BLaER1 (cell line): ENCODE measurements around the gene DNAJB8.

ENCODE experiments used
- H3K27ac ChIP-seq: shearing (Covaris generic); formaldehyde crosslinking; 2 replicates; pipeline ENCODE4 v1.8.1; 2022
- H3K27me3 ChIP-seq: shearing (Covaris generic); formaldehyde crosslinking; 2 replicates; pipeline ENCODE4 v1.8.1; 2022
- H3K36me3 ChIP-seq: shearing (Covaris generic); formaldehyde crosslinking; 2 replicates; pipeline ENCODE4 v1.8.1; 2022
- H3K4me1 ChIP-seq: shearing (Covaris generic); formaldehyde crosslinking; 2 replicates; pipeline ENCODE4 v1.8.1; 2022
- H3K4me2 ChIP-seq: shearing (Covaris generic); formaldehyde crosslinking; 2 replicates; pipeline ENCODE4 v1.8.1; 2022
- H3K4me3 ChIP-seq: shearing (Covaris generic); formaldehyde crosslinking; 2 replicates; pipeline ENCODE4 v1.8.1; 2022
- H3K9ac ChIP-seq: shearing (Covaris generic); formaldehyde crosslinking; 2 replicates; pipeline ENCODE4 v1.8.1; 2022
- H3K9me3 ChIP-seq: shearing (Covaris generic); formaldehyde crosslinking; 2 replicates; pipeline ENCODE4 v1.8.1; 2022
- H4K20me1 ChIP-seq: shearing (Covaris generic); formaldehyde crosslinking; 2 replicates; pipeline ENCODE4 v1.8.1; 2022
- Cebpa-rat ChIP-seq: shearing (Covaris generic); IDR thresholded peaks from 2 replicates; pipeline ENCODE4 v1.8.1; 2022

DNAJB8 gene

GRCh38 chr3:128470134-128470899 is 3.6 kb upstream of the DNAJB8 start:
- Histone ChIP-seq H4K20me1 (no peaks in the 10 kb centered on the region), H3K9me3 (no peaks in the 10 kb centered on the region), H3K4me2 (no peak overlapping the region), H3K4me3 (no peak overlapping the region), H3K27ac (no peak overlapping the region), H3K36me3 (no peaks in the 10 kb centered on the region), H3K4me1 (peaks cover 19% of the 10 kb centered on the region), H3K9ac (no peak overlapping the region), H3K27me3 (no peaks in the 10 kb centered on the region)
- no peak for TF ChIP-seq Cebpa-rat

- H3K27me3 ChIP-seq = no peaks in the 10 kb centered on the region
- TF ChIP-seq Cebpa-rat = no peak
- H3K27ac ChIP-seq = no peak overlapping the region
- H3K4me3 ChIP-seq = no peak overlapping the region
- peaks cover 19% of the 10 kb centered on the region for H3K4me1 ChIP-seq
- no peak overlapping the region for H3K9ac ChIP-seq
- no peaks in the 10 kb centered on the region for H3K36me3 ChIP-seq
- H3K9me3 ChIP-seq = no peaks in the 10 kb centered on the region
- H4K20me1 ChIP-seq = no peaks in the 10 kb centered on the region
- H3K4me2 ChIP-seq = no peak overlapping the region
These were observed 2.9 kb upstream of the DNAJB8 start for GRCh38 chr3:128469556-128469955.

DNA sequence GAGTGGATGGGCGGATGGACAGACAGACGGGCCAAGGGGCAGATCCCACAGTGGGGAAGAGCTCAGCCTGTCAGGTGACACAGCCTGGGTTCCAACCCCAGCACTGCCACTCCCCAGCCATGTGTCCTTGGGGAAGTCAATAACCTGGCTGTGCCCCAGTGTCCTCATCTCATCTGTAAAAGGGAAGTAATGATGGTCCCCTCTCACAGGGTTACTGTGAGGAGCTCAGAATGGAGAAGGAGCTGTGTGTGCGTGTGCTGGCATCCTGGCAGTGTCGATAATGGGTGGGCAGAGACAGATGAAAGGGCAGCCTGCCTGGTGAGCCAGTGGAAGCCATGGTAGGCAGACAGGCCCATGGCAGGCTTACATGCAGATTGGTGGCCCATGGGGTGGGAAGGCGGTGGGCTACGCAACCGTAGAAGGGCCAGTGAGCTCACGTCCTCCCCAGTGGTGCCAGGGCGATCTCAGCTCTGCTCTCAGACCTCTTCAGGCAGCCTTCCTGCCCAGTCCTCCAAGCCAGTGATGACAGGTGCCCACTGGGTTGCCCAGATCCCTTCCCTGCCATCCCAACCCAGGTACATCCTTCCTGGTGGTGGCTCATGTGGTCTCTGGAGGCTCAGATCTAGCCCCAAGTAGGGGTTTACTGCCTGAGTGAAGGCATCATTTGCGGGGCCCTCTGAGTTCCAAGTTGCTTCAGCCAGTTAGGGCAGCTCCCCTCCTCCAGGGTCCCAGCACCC is 2.3 kb upstream of the DNAJB8 start:
- H3K4me1 ChIP-seq = peaks cover 19% of the 10 kb centered on the region
- H3K27me3 ChIP-seq = no peaks in the 10 kb centered on the region
- H3K9ac ChIP-seq = no peak overlapping the region

DNA sequence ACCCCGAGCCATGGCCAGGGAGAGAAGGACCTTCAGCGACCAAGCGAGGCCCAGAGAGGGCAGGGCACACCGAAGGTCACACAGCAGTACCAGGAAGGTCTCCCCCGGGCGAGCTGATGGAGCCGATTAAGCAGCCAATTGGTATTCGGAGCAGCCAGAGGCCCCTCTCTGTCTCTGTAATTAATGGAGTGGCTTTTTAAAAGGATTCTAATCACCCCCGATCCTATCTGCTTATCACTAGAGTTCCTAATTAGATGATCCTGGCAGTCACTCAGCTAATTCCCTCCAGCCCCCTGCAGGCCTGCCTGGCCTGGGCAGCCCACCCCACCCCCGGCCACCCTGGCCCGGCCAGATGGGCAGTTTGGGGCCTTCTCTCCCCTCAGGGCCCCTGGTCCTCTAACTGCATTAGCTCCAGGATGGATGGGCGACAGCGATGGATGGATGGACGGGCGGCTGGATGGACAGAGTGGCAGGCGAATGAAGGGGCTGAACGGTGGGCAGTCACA is 1.6 kb upstream of the DNAJB8 start:
- no peaks in the 10 kb centered on the region for H4K20me1 ChIP-seq
- no peaks in the 10 kb centered on the region for H3K9me3 ChIP-seq
- no peak overlapping the region for H3K4me3 ChIP-seq
- H3K4me1 ChIP-seq = peaks cover 16% of the 10 kb centered on the region
- no peak for TF ChIP-seq Cebpa-rat
- H3K27ac ChIP-seq = no peak overlapping the region
- H3K27me3 ChIP-seq = no peaks in the 10 kb centered on the region
- H3K4me2 ChIP-seq = no peak overlapping the region
- no peaks in the 10 kb centered on the region for H3K36me3 ChIP-seq
- H3K9ac ChIP-seq = no peak overlapping the region

More for the DNA sequence above, 2.3 kb upstream of the DNAJB8 start:
- H3K27ac ChIP-seq = no peak overlapping the region
- H3K4me3 ChIP-seq = no peak overlapping the region
- TF ChIP-seq Cebpa-rat = no peak
- H3K36me3 ChIP-seq = no peaks in the 10 kb centered on the region
- no peaks in the 10 kb centered on the region for H3K9me3 ChIP-seq
- no peaks in the 10 kb centered on the region for H4K20me1 ChIP-seq
- no peak overlapping the region for H3K4me2 ChIP-seq

DNA sequence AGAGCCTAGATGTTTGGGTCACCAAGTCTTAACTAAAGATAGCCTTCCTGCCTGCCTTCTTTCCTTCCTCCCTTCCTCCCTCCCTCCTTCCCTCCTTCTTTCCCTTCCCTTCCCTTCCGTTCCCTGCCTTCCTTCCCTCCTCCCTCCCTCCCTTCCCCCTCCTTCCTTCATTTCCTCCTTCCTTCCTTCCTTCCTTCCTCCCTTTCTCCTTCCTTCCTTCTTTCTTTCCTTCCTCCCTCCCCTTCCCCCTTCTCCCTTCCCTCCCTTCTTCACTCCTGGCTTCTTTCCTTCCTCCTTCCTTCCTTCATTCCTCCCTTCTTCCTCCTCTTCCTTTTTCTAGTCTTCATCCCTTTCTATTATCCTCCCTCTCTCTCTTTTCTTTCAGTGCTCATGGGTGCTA is 2.0 kb downstream of the DNAJB8 start:
- no peaks in the 10 kb centered on the region for H3K9me3 ChIP-seq
- no peak overlapping the region for H3K9ac ChIP-seq
- no peaks in the 10 kb centered on the region for H3K36me3 ChIP-seq
- no peak overlapping the region for H3K27ac ChIP-seq
- H3K4me2 ChIP-seq = no peak overlapping the region
- H3K4me1 ChIP-seq = peaks cover 6% of the 10 kb centered on the region; the same call in 1 of the 2 replicates
- TF ChIP-seq Cebpa-rat = no peak
- H3K4me3 ChIP-seq = no peak overlapping the region
- H4K20me1 ChIP-seq = no peaks in the 10 kb centered on the region
- no peaks in the 10 kb centered on the region for H3K27me3 ChIP-seq

- H3K4me3 ChIP-seq = no peak overlapping the region
- no peak for TF ChIP-seq Cebpa-rat
- no peaks in the 10 kb centered on the region for H4K20me1 ChIP-seq
- H3K9me3 ChIP-seq = no peaks in the 10 kb centered on the region
- H3K27me3 ChIP-seq = no peaks in the 10 kb centered on the region
- no peak overlapping the region for H3K9ac ChIP-seq
- H3K4me2 ChIP-seq = no peak overlapping the region
- no peak overlapping the region for H3K27ac ChIP-seq
- no peaks in the 10 kb centered on the region for H3K36me3 ChIP-seq
- H3K4me1 ChIP-seq = peaks cover 2% of the 10 kb centered on the region; the same call in 1 of the 2 replicates
These were observed 2.5 kb downstream of the DNAJB8 start for GRCh38 chr3:128464188-128464587.

DNA sequence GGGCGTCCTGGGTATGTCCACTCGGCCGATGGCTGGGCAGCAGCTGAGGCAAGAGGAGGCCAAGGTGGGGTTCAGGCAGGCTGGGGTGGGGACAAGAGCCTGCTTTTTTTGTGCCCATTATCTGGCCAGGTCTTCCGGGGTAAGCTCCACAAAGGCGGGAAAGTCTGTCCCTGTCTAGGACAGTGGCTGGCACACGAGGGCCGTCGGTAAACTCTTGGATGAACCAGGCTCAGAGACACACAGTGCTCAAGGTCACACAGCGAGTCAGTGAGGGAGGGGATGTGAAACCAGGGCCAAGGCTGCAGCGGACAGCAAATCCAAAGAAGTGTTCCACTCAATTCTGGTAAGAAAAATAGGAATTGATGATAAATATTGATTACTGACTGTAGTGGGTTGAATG is 2.9 kb downstream of the DNAJB8 start:
- Histone ChIP-seq H3K4me1 (no peaks in the 10 kb centered on the region), H3K9ac (no peak overlapping the region), H3K36me3 (no peaks in the 10 kb centered on the region), H3K27ac (no peak overlapping the region), H3K9me3 (no peaks in the 10 kb centered on the region), H3K27me3 (no peaks in the 10 kb centered on the region), H4K20me1 (no peaks in the 10 kb centered on the region), H3K4me2 (no peak overlapping the region), H3K4me3 (no peak overlapping the region)
- TF ChIP-seq Cebpa-rat = no peak

DNA sequence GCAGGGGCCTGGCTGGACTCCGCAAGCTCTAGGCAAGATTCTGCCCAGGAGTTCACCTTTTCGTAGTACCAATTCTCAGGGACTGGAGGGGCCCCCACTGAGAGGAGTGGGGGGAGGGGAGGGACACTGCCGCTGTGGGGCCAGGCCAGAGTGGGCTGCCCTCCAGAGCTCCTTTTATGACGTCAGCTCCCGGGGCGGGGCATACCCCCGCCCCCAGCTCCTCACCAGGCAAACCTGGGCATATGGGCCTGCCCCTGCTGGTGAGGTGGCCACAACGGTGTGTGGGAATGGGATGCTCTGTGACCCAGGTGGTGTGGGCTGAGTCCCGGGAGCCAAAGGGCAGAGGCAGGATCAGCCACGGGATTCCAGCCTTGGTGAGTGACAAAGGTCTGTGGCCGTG is 3.3 kb downstream of the DNAJB8 start:
- Histone ChIP-seq H3K4me1 (no peaks in the 10 kb centered on the region), H3K27me3 (no peaks in the 10 kb centered on the region), H3K9me3 (no peaks in the 10 kb centered on the region), H3K4me3 (no peak overlapping the region), H3K27ac (no peak overlapping the region), H4K20me1 (no peaks in the 10 kb centered on the region), H3K4me2 (no peak overlapping the region), H3K9ac (no peak overlapping the region), H3K36me3 (no peaks in the 10 kb centered on the region)
- TF ChIP-seq Cebpa-rat = no peak

- Histone ChIP-seq H3K4me3 (no peak overlapping the region), H3K9ac (no peak overlapping the region), H3K4me1 (no peaks in the 10 kb centered on the region), H3K9me3 (no peaks in the 10 kb centered on the region), H4K20me1 (no peaks in the 10 kb centered on the region), H3K27me3 (no peaks in the 10 kb centered on the region), H3K27ac (no peak overlapping the region), H3K4me2 (no peak overlapping the region), H3K36me3 (no peaks in the 10 kb centered on the region)
- TF ChIP-seq Cebpa-rat = no peak
These were observed 3.8 kb downstream of the DNAJB8 start for GRCh38 chr3:128462931-128463330.

DNA sequence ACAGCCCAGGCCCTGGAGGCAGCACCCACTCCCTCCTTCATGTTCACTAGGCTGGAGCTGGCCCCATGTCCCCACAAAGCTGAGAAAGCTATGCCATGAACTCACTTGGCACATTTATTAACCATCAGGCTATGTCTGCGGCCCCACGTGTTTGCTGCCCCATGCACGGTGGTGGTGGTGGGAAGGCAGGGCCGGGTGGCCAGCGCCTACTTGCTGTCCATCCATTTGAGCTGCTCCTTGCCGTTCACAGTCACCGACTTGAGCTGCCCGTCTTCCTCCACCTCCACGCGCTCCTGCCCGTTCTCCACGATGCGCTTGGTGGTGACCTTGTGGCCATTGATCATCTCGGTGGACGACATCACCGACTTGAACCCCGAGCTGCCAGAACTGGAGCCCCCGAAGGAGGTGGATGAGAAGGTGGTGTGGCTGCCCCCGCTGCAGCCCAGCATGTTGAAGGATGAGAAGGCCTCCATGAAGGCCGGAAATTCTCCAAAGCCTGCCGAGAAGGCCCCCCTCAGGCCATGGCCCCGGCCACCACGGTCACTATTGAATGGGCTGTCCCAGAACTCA is 4.3 kb downstream of the DNAJB8 start:
- no peaks in the 10 kb centered on the region for H3K9me3 ChIP-seq
- no peaks in the 10 kb centered on the region for H4K20me1 ChIP-seq
- H3K36me3 ChIP-seq = no peaks in the 10 kb centered on the region
- H3K27me3 ChIP-seq = no peaks in the 10 kb centered on the region
- no peak overlapping the region for H3K9ac ChIP-seq
- H3K4me2 ChIP-seq = no peak overlapping the region
- H3K4me1 ChIP-seq = no peaks in the 10 kb centered on the region
- no peak overlapping the region for H3K4me3 ChIP-seq
- no peak for TF ChIP-seq Cebpa-rat
- no peak overlapping the region for H3K27ac ChIP-seq
